Measurements from ENCODE around the gene IQGAP2. TPM values are rescaled to one million over a fixed set of nuclear protein-coding genes. Genes with fewer than 3 reads are reported as not detected.

IQGAP2 gene
- total and polyA plus RNA-seq, 5 donors from 2014 or later: 53.9 to 214 (median 61.4) TPM

DNA sequence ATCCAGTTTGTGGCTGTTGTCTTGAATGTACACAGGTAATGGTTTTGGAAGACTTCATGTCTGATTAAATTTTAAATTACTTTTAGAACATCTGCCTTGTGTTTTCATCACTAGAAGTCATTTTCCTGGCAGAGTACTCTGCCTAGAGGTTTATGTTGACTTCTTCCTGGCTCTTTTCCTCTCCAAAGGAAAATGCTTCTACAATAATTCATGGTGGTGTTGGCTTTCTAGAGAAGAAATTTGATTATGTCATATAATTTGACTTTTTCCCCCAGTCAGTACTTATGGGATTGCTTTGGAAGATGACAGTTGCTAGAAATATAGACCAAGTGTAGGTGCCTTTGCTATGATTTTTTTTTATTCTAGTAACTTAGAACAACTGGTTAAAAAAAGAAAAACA is 173.4 kb downstream of the IQGAP2 start:
- DNase-seq (no peak), ATAC-seq (ENCODE audit: low read depth in 2 of 2) (no peak)
- H3K27me3 ChIP-seq (ENCODE audit: control insufficient read depth, insufficient read depth, low read length): no peaks in the 10 kb centered on the region
- no peak overlapping the region for H3K4me3 ChIP-seq (ENCODE audit: low read depth, low read length)
- no peaks in the 10 kb centered on the region for H3K27me3 Mint-ChIP-seq
- no peaks in the 10 kb centered on the region for H3K4me1 ChIP-seq (ENCODE audit: control insufficient read depth, insufficient read depth, low read length, poor library complexity, severe bottlenecking)
- H3K27ac Mint-ChIP-seq: peak overlapping the region in 2 of 3 donors; percentile 22 to 68
- H3K9me3 Mint-ChIP-seq: no peaks in the 10 kb centered on the region
- H3K36me3 Mint-ChIP-seq: peaks cover 31% of the 10 kb centered on the region
- peaks cover 15 to 34% (median 21%) of the 10 kb centered on the region in 4 donors for H3K4me1 Mint-ChIP-seq
- peak overlapping the region; percentile 5 for H3K27ac ChIP-seq (ENCODE audit: insufficient read depth, low read length, poor library complexity, severe bottlenecking)
- H3K9me3 ChIP-seq (ENCODE audit: control insufficient read depth in 2 of 2, low read length in 2 of 2): no peaks in the 10 kb centered on the region
- H3K4me3 Mint-ChIP-seq: no peak overlapping the region
- H3K36me3 ChIP-seq (ENCODE audit: control insufficient read depth, insufficient read depth, low read length): peaks cover 38% of the 10 kb centered on the region

DNA sequence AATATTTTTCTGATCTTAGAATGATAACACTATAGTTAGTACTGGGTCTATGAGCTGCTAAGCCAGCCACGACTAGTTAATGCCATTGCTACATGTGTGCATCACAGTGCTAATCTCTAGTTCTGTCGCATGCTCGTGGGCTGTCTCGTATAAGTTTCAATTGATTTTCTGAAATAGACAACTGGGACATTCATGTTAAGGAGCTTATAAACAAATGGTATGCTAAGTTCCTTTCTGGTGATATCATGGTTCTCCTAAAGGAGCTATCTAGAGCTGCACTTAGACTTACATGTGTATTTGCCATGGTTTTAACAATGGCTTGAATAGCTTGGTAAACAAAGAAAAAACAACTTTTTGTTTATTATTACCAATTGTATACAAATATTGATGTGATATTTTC is 173.9 kb downstream of the IQGAP2 start:
- H3K27me3 ChIP-seq (ENCODE audit: control insufficient read depth, insufficient read depth, low read length): no peaks in the 10 kb centered on the region
- peak overlapping the region; percentile 5 for H3K27ac ChIP-seq (ENCODE audit: insufficient read depth, low read length, poor library complexity, severe bottlenecking)
- H3K4me3 ChIP-seq (ENCODE audit: low read depth, low read length): no peak overlapping the region
- H3K4me3 Mint-ChIP-seq: no peak overlapping the region
- H3K9me3 ChIP-seq (ENCODE audit: control insufficient read depth in 2 of 2, low read length in 2 of 2): no peaks in the 10 kb centered on the region
- H3K27me3 Mint-ChIP-seq: no peaks in the 10 kb centered on the region
- H3K4me1 ChIP-seq (ENCODE audit: control insufficient read depth, insufficient read depth, low read length, poor library complexity, severe bottlenecking): no peaks in the 10 kb centered on the region
- peaks cover 27% of the 10 kb centered on the region for H3K36me3 Mint-ChIP-seq
- no peak for DNase-seq
- no peak for ATAC-seq (ENCODE audit: low read depth in 2 of 2)
- peaks cover 34% of the 10 kb centered on the region for H3K36me3 ChIP-seq (ENCODE audit: control insufficient read depth, insufficient read depth, low read length)
- H3K4me1 Mint-ChIP-seq: peaks cover 15 to 35% (median 22%) of the 10 kb centered on the region in 4 donors
- H3K27ac Mint-ChIP-seq: peak overlapping the region in 2 of 3 donors; percentile 31 to 68
- H3K9me3 Mint-ChIP-seq: no peaks in the 10 kb centered on the region

- H3K27ac Mint-ChIP-seq: no peak overlapping the region
- no peak overlapping the region for H3K4me3 ChIP-seq (ENCODE audit: low read depth, low read length)
- peaks cover 21 to 42% (median 22%) of the 10 kb centered on the region in 4 donors for H3K4me1 Mint-ChIP-seq
- no peaks in the 10 kb centered on the region for H3K9me3 Mint-ChIP-seq
- peaks cover 31% of the 10 kb centered on the region for H3K36me3 ChIP-seq (ENCODE audit: control insufficient read depth, insufficient read depth, low read length)
- no peaks in the 10 kb centered on the region for H3K27me3 Mint-ChIP-seq
- H3K4me3 Mint-ChIP-seq: no peak overlapping the region
- DNase-seq: no peak
- no peaks in the 10 kb centered on the region for H3K27me3 ChIP-seq (ENCODE audit: control insufficient read depth, insufficient read depth, low read length)
- peaks cover 25% of the 10 kb centered on the region for H3K36me3 Mint-ChIP-seq
- no peak overlapping the region for H3K27ac ChIP-seq (ENCODE audit: insufficient read depth, low read length, poor library complexity, severe bottlenecking)
- ATAC-seq (ENCODE audit: low read depth in 2 of 2): no peak
- H3K4me1 ChIP-seq (ENCODE audit: control insufficient read depth, insufficient read depth, low read length, poor library complexity, severe bottlenecking): no peaks in the 10 kb centered on the region
- H3K9me3 ChIP-seq (ENCODE audit: control insufficient read depth in 2 of 2, low read length in 2 of 2): no peaks in the 10 kb centered on the region
Measured at GRCh38 chr5:76579166-76579937, 176.3 kb downstream of the IQGAP2 start.

GRCh38 chr5:76580981-76581380 is 177.9 kb downstream of the IQGAP2 start:
- no peak for ATAC-seq (ENCODE audit: low read depth in 2 of 2)
- Histone ChIP-seq H3K4me3 (ENCODE audit: low read depth, low read length) (no peak overlapping the region), H3K4me1 (ENCODE audit: control insufficient read depth, insufficient read depth, low read length, poor library complexity, severe bottlenecking) (no peaks in the 10 kb centered on the region), H3K27ac (ENCODE audit: insufficient read depth, low read length, poor library complexity, severe bottlenecking) (no peak overlapping the region), H3K36me3 (ENCODE audit: control insufficient read depth, insufficient read depth, low read length) (peaks cover 21% of the 10 kb centered on the region), H3K27me3 (ENCODE audit: control insufficient read depth, insufficient read depth, low read length) (no peaks in the 10 kb centered on the region), H3K9me3 (ENCODE audit: control insufficient read depth in 2 of 2, low read length in 2 of 2) (no peaks in the 10 kb centered on the region)
- Mint-ChIP-seq H3K36me3 (peaks cover 22% of the 10 kb centered on the region), H3K27ac (peak overlapping the region; percentile 67 to 80 (median 69)), H3K4me1 (peaks cover 21 to 39% (median 25%) of the 10 kb centered on the region in 4 donors), H3K27me3 (no peaks in the 10 kb centered on the region), H3K4me3 (no peak overlapping the region), H3K9me3 (no peaks in the 10 kb centered on the region)
- no peak for DNase-seq

DNA sequence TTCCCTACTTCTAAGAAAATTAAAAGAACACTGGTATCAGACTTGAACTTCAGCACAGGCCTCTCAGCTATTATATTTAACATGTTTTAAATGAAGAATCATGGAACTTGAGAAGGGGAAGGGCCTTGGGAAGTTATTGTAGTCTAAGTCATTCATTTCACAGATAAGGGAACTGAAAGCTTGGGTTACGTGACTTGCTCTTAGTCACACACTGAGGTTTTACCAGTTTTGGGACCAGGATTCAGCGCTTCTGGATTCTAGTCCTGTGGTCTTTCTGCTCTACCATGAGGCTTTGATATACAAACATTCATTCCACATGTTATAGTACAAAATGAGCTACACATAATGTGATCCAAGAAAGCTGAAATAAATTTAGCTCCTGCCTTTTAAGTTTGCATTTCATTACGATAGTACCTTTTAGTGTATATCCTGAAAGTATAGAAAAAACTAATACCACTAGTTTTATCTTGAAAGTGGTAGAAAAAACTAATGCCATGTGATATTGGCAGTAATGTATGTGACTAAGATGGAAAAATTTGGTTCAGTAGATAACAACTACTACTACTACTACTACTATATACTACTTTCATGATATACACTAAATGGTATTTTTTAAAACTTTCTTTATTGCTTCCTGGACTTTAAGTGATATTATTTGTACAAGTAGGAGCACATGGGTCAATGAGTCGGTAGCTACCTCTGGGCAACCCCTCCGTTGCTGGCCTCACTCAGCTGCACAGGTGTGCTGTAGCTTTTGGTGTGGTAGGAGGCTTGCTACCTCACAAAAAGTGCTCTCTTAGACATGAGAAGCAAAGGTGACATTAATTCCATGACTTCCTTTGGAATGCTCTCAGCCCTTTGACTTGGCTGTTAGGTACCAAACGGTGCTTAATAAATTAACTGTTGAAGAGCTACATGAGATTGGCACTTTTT is 179.4 kb downstream of the IQGAP2 start:
- H3K4me3 Mint-ChIP-seq: no peak overlapping the region
- Histone ChIP-seq H3K9me3 (ENCODE audit: control insufficient read depth in 2 of 2, low read length in 2 of 2) (no peaks in the 10 kb centered on the region), H3K4me1 (ENCODE audit: control insufficient read depth, insufficient read depth, low read length, poor library complexity, severe bottlenecking) (no peaks in the 10 kb centered on the region), H3K36me3 (ENCODE audit: control insufficient read depth, insufficient read depth, low read length) (peaks cover 17% of the 10 kb centered on the region), H3K27me3 (ENCODE audit: control insufficient read depth, insufficient read depth, low read length) (no peaks in the 10 kb centered on the region), H3K4me3 (ENCODE audit: low read depth, low read length) (no peak overlapping the region), H3K27ac (ENCODE audit: insufficient read depth, low read length, poor library complexity, severe bottlenecking) (no peak overlapping the region)
- peaks cover 15% of the 10 kb centered on the region for H3K36me3 Mint-ChIP-seq
- DNase-seq (no peak), ATAC-seq (ENCODE audit: low read depth in 2 of 2) (peak in 1 of 2 donors; percentile 48)
- no peaks in the 10 kb centered on the region for H3K27me3 Mint-ChIP-seq
- H3K9me3 Mint-ChIP-seq: no peaks in the 10 kb centered on the region
- no peak overlapping the region for H3K27ac Mint-ChIP-seq
- H3K4me1 Mint-ChIP-seq: peaks cover 19 to 31% (median 23%) of the 10 kb centered on the region in 4 donors

DNA sequence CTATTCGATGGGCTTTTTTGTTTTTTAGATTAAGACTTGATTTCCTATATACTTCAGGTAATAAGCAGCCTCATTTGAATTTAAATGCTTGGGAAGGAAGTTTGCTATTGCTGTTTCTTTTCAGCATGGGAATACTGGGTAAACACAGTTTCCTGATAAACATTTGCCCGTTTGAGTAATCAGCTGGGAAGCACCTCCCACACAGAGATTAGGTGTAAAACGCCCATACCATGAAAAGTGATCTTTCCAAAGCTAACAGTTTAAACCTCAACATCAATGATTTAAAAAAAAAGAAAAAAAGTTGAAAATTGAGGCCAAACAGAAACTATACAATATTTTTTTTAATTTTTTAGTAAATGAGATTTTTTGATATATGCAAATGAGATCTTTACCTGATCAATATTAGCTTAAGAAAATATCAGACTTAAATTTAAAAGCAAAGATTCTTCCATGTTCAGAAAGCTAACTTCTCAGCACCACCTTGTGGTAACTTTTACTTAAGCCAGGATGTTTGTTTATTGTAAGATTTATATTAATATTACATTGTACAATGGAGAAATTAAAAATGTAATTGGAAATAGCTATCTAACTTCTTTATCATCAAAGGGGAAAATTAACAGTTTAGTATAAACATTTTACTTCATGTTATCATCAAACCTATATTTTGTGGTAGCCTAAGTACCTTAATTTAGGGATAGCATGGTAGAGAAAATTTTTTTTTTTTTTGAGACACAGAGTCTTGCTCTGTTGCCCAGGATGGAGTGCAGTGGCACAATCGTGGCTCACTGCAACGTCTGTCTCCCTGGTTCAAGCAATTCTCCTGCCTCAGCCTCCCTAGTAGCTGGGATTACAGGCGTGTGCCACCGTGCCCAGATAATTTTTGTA is 180.3 kb downstream of the IQGAP2 start:
- peak in 1 of 2 donors; percentile 44 for ATAC-seq (ENCODE audit: low read depth in 2 of 2)
- no peak overlapping the region for H3K27ac Mint-ChIP-seq

GRCh38 chr5:76585783-76586217 is 182.7 kb downstream of the IQGAP2 start:
- Histone ChIP-seq H3K27me3 (ENCODE audit: control insufficient read depth, insufficient read depth, low read length) (no peaks in the 10 kb centered on the region), H3K27ac (ENCODE audit: insufficient read depth, low read length, poor library complexity, severe bottlenecking) (no peak overlapping the region), H3K9me3 (ENCODE audit: control insufficient read depth in 2 of 2, low read length in 2 of 2) (no peaks in the 10 kb centered on the region), H3K36me3 (ENCODE audit: control insufficient read depth, insufficient read depth, low read length) (peaks cover 26% of the 10 kb centered on the region), H3K4me1 (ENCODE audit: control insufficient read depth, insufficient read depth, low read length, poor library complexity, severe bottlenecking) (no peaks in the 10 kb centered on the region), H3K4me3 (ENCODE audit: low read depth, low read length) (no peak overlapping the region)
- Mint-ChIP-seq H3K36me3 (peaks cover 23% of the 10 kb centered on the region), H3K9me3 (no peaks in the 10 kb centered on the region), H3K27me3 (no peaks in the 10 kb centered on the region), H3K4me3 (no peak overlapping the region), H3K4me1 (peaks cover 16 to 22% (median 19%) of the 10 kb centered on the region in 4 donors), H3K27ac (no peak overlapping the region)
- ATAC-seq (ENCODE audit: low read depth in 2 of 2) (no peak), DNase-seq (no peak)

More for the DNA sequence above, 180.3 kb downstream of the IQGAP2 start:
- Histone ChIP-seq H3K27ac (ENCODE audit: insufficient read depth, low read length, poor library complexity, severe bottlenecking) (no peak overlapping the region), H3K4me3 (ENCODE audit: low read depth, low read length) (no peak overlapping the region), H3K27me3 (ENCODE audit: control insufficient read depth, insufficient read depth, low read length) (no peaks in the 10 kb centered on the region), H3K9me3 (ENCODE audit: control insufficient read depth in 2 of 2, low read length in 2 of 2) (no peaks in the 10 kb centered on the region), H3K36me3 (ENCODE audit: control insufficient read depth, insufficient read depth, low read length) (peaks cover 17% of the 10 kb centered on the region), H3K4me1 (ENCODE audit: control insufficient read depth, insufficient read depth, low read length, poor library complexity, severe bottlenecking) (no peaks in the 10 kb centered on the region)
- no peaks in the 10 kb centered on the region for H3K9me3 Mint-ChIP-seq
- peaks cover 18 to 25% (median 21%) of the 10 kb centered on the region in 4 donors for H3K4me1 Mint-ChIP-seq
- no peak overlapping the region for H3K4me3 Mint-ChIP-seq
- H3K36me3 Mint-ChIP-seq: peaks cover 19% of the 10 kb centered on the region
- H3K27me3 Mint-ChIP-seq: no peaks in the 10 kb centered on the region
- DNase-seq: peak in 2 of 3 donors; percentile 33 to 55
